Measurements from ENCODE around the gene BRD1.
"Not testable (repeated sequence)": the region's sequence is repeated elsewhere in the genome, so short reads cannot be mapped to it uniquely, and the experiment has no call there.

BRD1 gene

DNA sequence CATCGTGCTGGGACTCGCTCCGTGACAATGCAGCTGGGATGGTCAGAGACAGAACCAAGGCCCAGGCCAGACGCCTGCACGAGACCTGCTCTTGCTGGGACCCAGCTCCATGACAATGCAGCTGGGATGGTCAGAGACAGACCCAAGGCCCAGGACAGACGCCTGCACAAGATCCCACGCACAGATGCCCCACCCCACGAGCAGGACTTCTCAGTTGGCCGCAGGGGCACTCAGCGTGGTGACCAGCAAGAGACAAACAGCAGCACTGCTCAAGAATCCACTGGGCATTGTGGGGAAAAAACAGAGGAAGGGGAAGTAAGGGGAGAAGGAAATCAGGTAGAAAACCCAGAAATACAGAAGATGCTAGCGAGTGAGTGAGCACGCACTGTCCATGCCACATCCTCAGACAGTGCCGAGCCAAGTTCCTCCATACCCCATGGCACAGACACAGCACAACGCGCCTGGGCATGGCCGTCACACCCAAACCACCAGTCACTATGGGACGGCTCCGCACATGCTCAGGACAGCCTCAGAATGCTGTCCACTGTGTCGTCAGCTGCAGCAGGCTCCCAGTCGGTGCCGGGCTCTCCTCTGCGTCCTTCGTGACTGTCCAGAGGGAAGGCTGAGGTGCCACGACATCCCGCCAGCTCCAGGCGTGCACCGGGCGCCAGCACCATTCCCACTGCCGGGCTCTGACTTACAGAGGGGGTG lies 44.5 kb downstream of the BRD1 start:
- DNase-seq (ENCODE audit: low spot score), result no peak

GRCh38 chr22:49781886-49782285 lies 45.8 kb downstream of the BRD1 start:
- DNase-seq (ENCODE audit: low spot score), result not testable (repeated sequence)

DNA sequence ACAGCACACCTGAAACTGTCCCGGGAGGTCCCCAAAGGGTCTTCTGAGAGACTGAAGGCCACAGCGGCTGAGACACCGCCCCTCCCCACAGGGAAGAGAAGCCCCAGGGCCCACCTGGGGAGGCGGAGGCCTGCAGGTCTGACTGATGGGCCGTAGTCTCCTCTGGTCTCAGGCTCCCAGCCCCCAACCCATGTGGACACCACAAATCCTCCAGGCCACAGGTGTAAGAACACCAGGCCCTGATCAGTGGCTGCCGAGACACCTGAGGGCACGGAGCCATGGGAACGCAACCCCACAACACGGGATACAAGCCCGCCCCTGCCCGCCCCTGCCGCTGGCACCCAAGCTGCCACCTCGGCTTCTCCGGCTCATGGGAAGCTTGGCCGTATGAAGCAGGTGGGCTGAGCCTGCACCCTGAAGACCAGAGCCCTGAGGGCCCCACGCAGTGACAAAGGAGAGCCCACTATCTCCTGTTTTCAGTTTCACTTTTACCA lies 46.3 kb downstream of the BRD1 start:
- no peak for DNase-seq (ENCODE audit: low spot score)

DNA sequence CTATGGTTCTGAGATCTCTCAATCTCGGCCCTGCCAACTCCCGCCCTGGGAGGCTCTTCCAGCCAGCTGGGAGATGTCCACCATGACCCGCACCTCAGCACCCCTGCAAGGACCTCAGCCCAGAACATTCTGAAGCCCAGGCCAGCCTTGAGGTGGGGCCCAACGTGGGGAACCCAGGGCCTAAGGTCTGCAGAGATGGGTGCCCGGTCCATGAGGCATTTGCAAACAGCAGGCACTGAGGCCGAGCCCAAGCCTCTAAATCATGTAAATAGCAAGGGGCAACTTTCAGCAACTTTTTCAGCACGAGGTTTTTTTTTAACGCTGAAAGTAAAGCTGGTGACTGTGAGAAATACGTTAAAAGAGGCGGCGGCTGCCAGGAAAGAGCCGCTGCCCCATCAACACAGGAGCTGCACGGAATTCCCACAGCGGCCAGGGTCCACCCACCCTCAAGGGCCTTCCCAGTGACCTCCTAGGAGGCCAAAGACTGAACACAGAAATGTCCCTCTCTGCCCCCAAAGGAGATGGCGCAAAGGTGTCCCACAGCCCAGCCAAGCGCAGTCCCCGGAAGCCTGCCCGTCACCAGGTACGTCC lies 46.9 kb downstream of the BRD1 start:
- DNase-seq (ENCODE audit: low spot score), result no peak

DNA sequence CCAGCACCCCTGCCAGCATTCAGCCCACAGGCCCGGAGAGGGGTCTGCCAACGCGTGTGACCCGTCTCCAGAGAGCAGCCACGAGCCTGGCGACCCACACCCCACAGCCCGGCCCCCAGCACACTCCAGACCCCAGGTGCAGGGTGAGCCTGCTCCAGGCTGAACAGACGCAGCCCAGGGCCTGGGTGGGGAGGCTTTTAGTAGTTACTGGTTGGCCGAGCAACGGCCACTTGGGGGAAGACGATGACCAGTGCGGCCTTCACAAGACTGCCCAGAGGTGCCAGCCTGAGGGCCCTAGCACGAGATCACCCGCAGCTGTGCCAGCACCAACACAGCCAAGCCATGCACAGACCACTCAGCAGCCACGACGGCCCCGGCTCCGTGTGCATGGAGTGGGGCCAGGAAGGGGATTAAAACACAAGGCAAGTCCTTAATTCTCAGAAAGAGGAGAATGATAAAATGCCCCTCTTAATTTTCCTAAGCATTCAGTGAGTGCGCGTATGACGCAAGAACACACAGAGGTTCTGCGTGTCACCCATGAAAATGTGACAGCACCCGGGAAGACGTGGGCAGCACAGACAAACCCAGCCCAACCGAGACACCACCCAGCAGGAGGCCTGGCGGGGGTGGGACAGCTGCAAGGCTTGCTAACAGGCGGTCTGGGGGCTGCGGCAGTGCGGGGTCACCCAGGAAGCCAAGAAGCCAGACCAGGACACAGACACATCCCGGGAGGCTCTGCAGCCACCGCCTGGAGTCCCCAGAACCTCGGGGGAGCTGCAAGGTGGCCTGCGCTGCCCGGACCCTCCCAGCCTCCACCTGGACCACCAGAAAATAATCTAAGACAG lies 47.6 kb downstream of the BRD1 start:
- no peak for DNase-seq (ENCODE audit: low spot score)

DNA sequence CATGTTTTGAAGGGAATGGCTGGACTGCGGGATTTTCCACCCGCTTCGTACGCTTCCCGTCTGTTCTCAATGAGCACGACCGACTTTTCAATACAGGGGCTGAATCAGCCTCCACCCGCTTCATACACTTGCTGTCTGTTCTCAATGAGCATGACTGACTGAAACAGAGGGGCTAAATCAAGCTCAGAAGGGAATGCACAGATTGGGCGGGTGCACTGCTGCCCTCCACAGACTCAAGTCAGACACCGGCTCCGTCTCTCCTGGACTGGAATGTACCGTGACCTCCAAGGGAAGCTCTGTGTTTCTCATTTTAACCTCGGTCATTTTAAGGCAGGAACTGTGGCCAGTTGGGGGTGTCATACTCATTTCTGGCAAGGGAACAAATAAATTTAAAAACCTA lies 48.5 kb downstream of the BRD1 start:
- DNase-seq (ENCODE audit: low spot score), result no peak

DNA sequence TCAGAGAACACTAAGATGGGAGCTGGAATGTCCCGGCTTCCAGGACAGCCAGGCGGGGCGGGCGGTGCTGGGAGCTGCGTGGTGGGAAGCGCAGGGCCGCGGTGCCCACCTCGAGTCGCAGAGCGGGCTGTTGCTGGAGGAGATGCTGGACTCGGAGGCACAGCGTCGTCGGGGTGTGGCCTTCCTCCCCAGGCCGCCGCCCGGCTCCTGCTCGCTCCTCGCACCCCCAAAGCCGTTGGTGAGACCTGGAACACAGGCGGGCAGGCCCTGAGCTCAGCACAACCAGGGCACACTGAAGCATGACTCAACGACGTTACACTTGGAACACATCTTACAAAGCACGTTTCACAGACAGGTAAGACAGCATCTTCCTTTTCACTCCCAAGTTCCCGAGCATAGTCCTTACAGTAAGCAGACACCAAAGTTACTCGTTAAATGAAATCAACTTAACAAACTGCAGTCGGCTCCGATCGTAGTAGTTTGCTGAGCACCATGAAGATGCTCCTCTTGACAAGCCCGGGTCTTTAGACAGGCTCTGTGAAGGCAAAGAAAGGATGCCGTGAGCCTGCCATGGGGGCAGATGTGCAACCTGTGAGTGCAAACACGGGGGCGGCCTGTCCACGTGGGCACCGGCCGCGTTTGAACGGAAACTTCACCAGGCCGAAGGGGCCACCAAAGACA lies 50.0 kb downstream of the BRD1 start:
- no peak for DNase-seq (ENCODE audit: low spot score)

GRCh38 chr22:49776891-49777290 lies 50.8 kb downstream of the BRD1 start:
- no peak for DNase-seq (ENCODE audit: low spot score)

- no peak for DNase-seq (ENCODE audit: low spot score)
These were observed 51.7 kb downstream of the BRD1 start for GRCh38 chr22:49775867-49776511.

GRCh38 chr22:49775191-49775866 lies 52.3 kb downstream of the BRD1 start:
- DNase-seq (ENCODE audit: low spot score), result no peak

DNA sequence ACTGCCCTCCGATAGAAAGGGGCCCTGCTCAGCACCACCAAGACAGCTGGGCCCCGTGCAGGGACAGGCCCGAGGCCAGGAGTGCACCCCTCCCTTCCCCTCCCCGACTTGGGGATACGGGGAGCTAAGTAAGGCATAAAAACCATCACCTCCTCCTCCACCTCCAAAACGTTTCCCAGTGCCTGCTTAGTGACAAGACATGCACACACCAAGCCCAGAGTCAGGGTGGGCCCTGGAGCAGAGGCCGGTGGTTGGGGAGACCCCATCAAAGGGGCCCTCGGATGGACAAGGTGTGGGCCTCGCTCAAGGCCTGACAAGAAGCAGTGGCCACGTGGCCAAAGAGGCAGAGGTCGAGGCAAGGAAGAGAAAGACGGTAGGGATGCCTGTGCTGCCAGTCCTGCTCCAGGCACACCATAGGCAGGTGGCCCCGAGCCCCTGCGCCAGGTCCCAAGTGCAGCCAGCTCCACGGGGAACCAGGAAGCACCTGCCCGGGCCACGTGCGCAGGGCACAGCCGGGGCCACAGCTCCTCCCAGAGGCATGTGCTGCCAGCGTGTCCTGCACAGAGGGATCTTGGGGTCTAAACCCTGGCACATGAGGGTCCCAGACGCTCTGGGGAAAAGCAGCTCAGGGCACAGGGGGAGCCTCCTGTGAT lies 53.0 kb downstream of the BRD1 start:
- no peak for DNase-seq (ENCODE audit: low spot score)

DNA sequence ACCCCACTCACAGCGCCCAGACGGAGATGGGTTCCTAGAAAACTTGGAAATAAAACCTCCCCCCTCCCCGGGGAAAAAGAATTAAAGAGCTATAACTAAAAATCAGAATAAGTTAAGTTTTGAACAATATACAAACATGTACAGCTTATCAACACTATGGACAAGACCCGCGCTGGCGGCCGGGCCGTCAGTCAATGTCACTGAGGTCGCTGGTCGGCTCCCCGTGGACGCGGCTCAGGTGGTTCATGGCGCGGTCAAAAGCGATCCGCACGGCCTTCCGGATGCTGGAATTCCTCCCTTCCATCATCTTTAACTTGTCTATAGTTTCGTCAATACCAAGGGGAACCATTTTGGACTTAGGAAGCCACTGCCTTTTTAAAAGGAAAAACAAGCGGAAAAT lies 53.6 kb downstream of the BRD1 start:
- DNase-seq (ENCODE audit: low spot score), result no peak

GRCh38 chr22:49773531-49773930 lies 54.1 kb downstream of the BRD1 start:
- no peak for DNase-seq (ENCODE audit: low spot score)

GRCh38 chr22:49772692-49773091 lies 55.0 kb downstream of the BRD1 start:
- DNase-seq (ENCODE audit: low spot score), result no peak

GRCh38 chr22:49771266-49772065 lies 56.2 kb downstream of the BRD1 start:
- DNase-seq (ENCODE audit: low spot score), result no peak

DNA sequence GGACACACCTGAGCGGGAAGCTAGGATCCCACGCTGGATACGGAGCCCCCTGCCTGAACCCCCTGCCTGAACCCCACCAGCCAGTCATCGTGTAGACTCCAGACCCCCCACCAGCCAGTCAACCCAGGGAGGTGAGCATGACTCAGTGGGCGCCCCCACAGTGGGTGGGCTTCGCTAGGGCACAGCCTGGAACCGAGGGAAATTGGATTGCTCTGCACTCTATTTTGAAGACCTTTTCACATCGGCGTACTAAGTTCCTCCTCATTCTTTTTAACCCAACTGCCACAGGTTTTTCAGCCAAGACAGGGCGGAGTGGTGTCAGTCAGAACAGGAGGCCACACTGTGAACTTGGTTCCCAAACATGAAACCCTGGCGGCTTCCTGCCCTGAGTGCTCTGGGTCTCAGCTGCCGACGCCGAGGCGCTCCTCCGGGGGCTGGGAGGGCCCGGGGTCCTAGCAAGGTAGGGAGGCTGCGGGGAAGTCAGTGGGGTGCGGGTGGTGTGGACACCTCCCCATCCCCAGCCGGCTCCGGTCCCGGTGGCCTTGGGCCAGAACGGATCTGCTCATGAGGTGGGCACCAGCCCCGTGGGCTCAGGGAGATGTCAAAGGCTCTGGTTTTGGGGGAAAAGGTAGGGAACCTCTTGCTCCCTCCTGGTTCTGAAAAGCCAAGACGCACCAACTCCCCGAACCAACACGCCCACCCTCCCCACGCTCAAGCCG lies 57.0 kb downstream of the BRD1 start:
- DNase-seq (ENCODE audit: low spot score), result no peak

DNA sequence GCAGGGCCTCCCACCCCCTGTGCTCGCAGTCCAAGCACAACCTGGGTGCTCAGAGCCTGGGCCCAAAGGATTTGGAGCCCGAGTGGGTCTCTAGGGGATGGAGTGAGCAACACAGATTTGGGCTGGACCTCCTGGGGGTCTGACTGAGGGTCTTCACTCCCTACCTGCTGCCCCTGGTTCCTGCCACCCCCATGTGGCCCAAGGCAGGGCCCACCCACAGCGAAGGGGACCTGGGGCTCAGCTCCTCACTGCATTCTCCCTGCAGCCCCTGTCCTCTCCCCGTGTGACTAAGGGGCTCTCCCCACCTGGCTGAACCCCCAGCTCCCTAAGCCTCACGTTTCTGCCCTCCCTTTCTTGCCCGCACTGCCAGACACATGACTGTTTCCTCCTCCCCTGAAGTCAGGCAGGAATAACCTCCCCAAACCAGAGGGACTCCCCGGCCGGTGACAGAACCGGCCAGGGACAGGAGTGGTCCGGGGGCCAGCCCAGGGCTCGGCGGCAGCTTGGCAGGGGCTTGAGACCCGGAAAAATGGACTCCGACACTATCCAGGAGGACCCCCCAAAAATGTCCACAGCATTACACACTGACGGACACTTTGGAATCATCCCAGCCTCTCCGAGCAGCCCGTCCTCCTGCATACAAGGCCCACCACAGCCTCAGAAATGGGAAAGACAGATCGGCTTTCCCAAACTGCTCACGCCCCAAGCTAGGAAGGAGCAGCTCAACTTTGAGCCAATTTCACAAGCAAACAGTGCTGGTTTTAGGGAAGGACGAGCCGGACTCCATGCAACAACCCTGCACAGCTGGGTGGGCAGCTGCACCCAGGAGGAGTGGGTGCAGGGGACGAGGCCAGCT lies 57.8 kb downstream of the BRD1 start:
- no peak for DNase-seq (ENCODE audit: low spot score)

Data from globus pallidus (tissue), 1 donor.